ENCODE measurements around the gene FXYD5.

DNA sequence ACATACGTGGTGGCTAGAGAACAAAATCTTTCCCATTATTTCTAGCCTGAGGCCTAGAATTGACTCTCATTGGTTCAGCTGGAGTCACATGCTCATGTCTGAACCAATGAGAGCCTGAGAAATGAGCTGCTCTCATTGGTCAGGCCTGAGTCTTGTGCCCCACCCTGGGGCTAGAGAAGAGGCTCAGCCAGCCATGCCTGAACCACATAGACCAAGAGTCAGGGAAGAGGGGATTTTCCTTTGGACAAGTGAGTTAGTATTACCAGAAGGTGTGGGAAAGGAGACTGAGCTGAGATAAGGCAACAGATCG, 6.9 kb downstream of the FXYD5 start:
- TF ChIP-seq, protein P1, sequence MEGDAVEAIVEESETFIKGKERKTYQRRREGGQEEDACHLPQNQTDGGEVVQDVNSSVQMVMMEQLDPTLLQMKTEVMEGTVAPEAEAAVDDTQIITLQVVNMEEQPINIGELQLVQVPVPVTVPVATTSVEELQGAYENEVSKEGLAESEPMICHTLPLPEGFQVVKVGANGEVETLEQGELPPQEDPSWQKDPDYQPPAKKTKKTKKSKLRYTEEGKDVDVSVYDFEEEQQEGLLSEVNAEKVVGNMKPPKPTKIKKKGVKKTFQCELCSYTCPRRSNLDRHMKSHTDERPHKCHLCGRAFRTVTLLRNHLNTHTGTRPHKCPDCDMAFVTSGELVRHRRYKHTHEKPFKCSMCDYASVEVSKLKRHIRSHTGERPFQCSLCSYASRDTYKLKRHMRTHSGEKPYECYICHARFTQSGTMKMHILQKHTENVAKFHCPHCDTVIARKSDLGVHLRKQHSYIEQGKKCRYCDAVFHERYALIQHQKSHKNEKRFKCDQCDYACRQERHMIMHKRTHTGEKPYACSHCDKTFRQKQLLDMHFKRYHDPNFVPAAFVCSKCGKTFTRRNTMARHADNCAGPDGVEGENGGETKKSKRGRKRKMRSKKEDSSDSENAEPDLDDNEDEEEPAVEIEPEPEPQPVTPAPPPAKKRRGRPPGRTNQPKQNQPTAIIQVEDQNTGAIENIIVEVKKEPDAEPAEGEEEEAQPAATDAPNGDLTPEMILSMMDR (IDR thresholded peaks at IDR 0.05) = no peak
- TF ChIP-seq POLR2A (IDR thresholded peaks at IDR 0.05) = no peak

All from body of pancreas (tissue), 4 donors.